Stimulated activated CD4-positive, alpha-beta T cell treated with anti-CD3 and anti-CD28 coated beads, Interleukin-2, amount 100 ng/mL, for 48 hours (primary cell): ENCODE results near the gene CXorf51B.
"Not testable (repeated sequence)": the region's sequence is repeated elsewhere in the genome, so short reads cannot be mapped to it uniquely, and the experiment has no call there.

Source experiments
- DNase-seq, 2 donors: peaks; one replicate each; pipeline ENCODE4 v3.0.0-alpha.2; 2020

CXorf51B gene

DNA sequence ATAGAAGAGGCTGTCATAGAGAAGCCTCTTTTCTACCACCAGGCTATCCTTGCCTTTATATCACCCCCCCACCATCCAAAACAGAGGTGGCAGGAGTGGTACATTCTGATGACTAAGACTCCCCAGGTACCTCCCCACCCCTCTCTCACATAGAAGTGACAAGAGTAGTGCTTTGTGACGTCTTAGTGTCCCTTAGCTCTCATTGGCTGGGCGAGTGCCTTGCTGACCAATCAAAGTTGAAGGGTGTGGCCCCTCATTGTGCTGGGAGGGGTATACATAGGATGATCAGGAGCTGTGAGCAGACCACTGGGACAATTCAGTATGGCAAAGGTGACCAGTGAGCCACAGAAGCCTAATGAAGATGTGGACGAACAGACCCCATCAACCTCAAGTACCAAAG, at the start of gene CXorf51B:
TSS of gene CXorf51B (plus strand) at position 301 of the 400 bp plus-strand sequence. CDS start at position 322, 21 bp downstream.
- DNase-seq, result not testable (repeated sequence)

DNA sequence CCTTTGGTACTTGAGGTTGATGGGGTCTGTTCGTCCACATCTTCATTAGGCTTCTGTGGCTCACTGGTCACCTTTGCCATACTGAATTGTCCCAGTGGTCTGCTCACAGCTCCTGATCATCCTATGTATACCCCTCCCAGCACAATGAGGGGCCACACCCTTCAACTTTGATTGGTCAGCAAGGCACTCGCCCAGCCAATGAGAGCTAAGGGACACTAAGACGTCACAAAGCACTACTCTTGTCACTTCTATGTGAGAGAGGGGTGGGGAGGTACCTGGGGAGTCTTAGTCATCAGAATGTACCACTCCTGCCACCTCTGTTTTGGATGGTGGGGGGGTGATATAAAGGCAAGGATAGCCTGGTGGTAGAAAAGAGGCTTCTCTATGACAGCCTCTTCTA, 5.1 kb downstream of the CXorf51B start, which contains the start of gene CXorf51A:
TSS of gene CXorf51A (minus strand) at position 101 of the 400 bp plus-strand sequence. CDS start at position 80, 21 bp downstream.
- not testable (repeated sequence) for DNase-seq

DNA sequence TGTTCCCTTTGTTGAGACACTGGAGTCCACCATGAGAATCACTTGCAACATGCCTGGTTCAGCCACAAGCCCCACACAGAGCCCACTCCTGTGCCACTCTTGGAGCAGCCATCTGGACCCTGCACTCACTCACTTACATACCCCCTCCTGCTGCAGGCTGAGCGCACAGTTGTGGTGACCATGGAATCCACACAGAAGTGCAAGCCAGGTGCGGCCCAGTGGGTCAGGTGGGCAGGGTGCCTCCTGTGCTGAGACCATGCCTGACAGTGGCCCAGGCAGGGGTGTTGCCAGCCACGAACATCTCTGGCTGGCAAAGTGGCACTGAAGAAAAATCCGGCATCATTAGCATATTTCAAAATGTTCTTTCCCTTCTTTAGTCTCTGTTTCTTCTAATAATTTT, 22.4 kb downstream of the CXorf51B start:
- DNase-seq, result no peak

DNA sequence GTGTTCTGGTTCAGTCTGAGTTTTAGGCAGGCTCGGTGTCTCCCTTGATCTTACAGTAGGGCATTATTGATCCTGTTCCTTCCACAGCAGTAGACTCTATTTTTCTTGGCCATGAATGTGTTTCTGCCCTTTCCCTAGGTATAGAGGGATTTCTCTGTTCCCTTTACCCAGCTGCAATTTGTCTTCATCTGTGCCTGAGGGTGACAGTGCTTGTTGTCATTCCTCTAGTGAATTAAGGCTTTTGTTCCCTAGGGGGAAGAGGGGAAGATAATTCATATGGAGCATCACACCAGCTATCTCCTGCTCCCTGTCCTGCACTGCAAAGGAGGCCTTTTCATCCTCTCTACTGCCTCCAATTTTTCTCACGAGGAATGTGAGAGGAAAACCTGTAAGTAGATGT, 44.7 kb downstream of the CXorf51B start:
- DNase-seq, result no peak
